Measurements from ENCODE around the gene IRGC.
A peak's percentile ranks its signal among the peaks of the same experiment; 100 is the strongest.
"Not testable (repeated sequence)": the region's sequence is repeated elsewhere in the genome, so short reads cannot be mapped to it uniquely, and the experiment has no call there.

The IRGC gene

GRCh38 chr19:43715776-43716175 is at the start of gene IRGC:
TSS of gene IRGC (plus strand) at chr19:43716076. CDS start at chr19:43718559, 2,483 bp downstream.
- DNase-seq (ENCODE audit: low spot score in 2 of 2) (no peak), ATAC-seq (no peak)
- H3K9me3 Mint-ChIP-seq, result no peaks in the 10 kb centered on the region
- no peaks in the 10 kb centered on the region for H3K36me3 Mint-ChIP-seq
- no peaks in the 10 kb centered on the region for H3K4me1 Mint-ChIP-seq
- H3K27ac Mint-ChIP-seq, result peak within 1 kb of the TSS; percentile 50
- no peak within 1 kb of the TSS for H3K4me3 Mint-ChIP-seq

- DNase-seq (ENCODE audit: low spot score in 2 of 2) (no peak), ATAC-seq (no peak)
- Mint-ChIP-seq H3K4me3 (peak overlapping the region; percentile 93), H3K9me3 (no peaks in the 10 kb centered on the region), H3K27ac (peak overlapping the region; percentile 95), H3K36me3 (peaks cover 59% of the 10 kb centered on the region), H3K4me1 (peaks cover 50% of the 10 kb centered on the region)
These were observed 48.6 kb upstream of the IRGC start for GRCh38 chr19:43667126-43667875.

GRCh38 chr19:43667876-43668405 is 47.9 kb upstream of the IRGC start:
- no peak for ATAC-seq
- Mint-ChIP-seq H3K4me1 (peaks cover 52% of the 10 kb centered on the region), H3K36me3 (peaks cover 59% of the 10 kb centered on the region), H3K4me3 (peak overlapping the region; percentile 93), H3K27ac (peak overlapping the region; percentile 95), H3K9me3 (no peaks in the 10 kb centered on the region)
- no peak for DNase-seq (ENCODE audit: low spot score in 2 of 2)

GRCh38 chr19:43668406-43669109 is 47.3 kb upstream of the IRGC start:
- DNase-seq (ENCODE audit: low spot score in 2 of 2) (peak; percentile 88 to 96), ATAC-seq (peak; percentile 90)
- H3K9me3 Mint-ChIP-seq, result no peaks in the 10 kb centered on the region
- peak overlapping the region; percentile 93 for H3K4me3 Mint-ChIP-seq
- peaks cover 56% of the 10 kb centered on the region for H3K36me3 Mint-ChIP-seq
- H3K27ac Mint-ChIP-seq, result peak overlapping the region; percentile 95
- H3K4me1 Mint-ChIP-seq, result peaks cover 48% of the 10 kb centered on the region

GRCh38 chr19:43672061-43672679 is 43.7 kb upstream of the IRGC start:
- Mint-ChIP-seq H3K4me1 (peaks cover 42% of the 10 kb centered on the region), H3K4me3 (no peak overlapping the region)

GRCh38 chr19:43673637-43674036 is 42.2 kb upstream of the IRGC start:
- Mint-ChIP-seq H3K9me3 (no peaks in the 10 kb centered on the region), H3K27ac (no peak overlapping the region), H3K36me3 (peaks cover 6% of the 10 kb centered on the region), H3K4me3 (no peak overlapping the region), H3K4me1 (peaks cover 29% of the 10 kb centered on the region)
- DNase-seq (ENCODE audit: low spot score in 2 of 2) (no peak), ATAC-seq (no peak)

More at GRCh38 chr19:43672061-43672679, 43.7 kb upstream of the IRGC start:
- Mint-ChIP-seq H3K27ac (no peak overlapping the region), H3K9me3 (no peaks in the 10 kb centered on the region), H3K36me3 (peaks cover 21% of the 10 kb centered on the region)
- no peak for ATAC-seq
- DNase-seq (ENCODE audit: low spot score in 2 of 2), result no peak

- Mint-ChIP-seq H3K4me3 (no peak overlapping the region), H3K9me3 (no peaks in the 10 kb centered on the region), H3K36me3 (peaks cover 6% of the 10 kb centered on the region), H3K27ac (no peak overlapping the region), H3K4me1 (peaks cover 29% of the 10 kb centered on the region)
- no peak for DNase-seq (ENCODE audit: low spot score in 2 of 2)
- no peak for ATAC-seq
These were observed 41.7 kb upstream of the IRGC start for GRCh38 chr19:43674183-43674582.

- Mint-ChIP-seq H3K4me3 (no peak overlapping the region), H3K27ac (no peak overlapping the region)
- DNase-seq (ENCODE audit: low spot score in 2 of 2), result no peak
These were observed 41.3 kb upstream of the IRGC start for GRCh38 chr19:43674596-43674995.

GRCh38 chr19:43675269-43675879 is 40.5 kb upstream of the IRGC start:
- no peak for DNase-seq (ENCODE audit: low spot score in 2 of 2)
- Mint-ChIP-seq H3K36me3 (no peaks in the 10 kb centered on the region), H3K9me3 (no peaks in the 10 kb centered on the region), H3K4me1 (peaks cover 22% of the 10 kb centered on the region), H3K4me3 (peak overlapping the region; percentile 21), H3K27ac (peak overlapping the region; percentile 69)
- ATAC-seq, result peak; percentile 68

More at GRCh38 chr19:43674596-43674995, 41.3 kb upstream of the IRGC start:
- H3K36me3 Mint-ChIP-seq, result peaks cover 6% of the 10 kb centered on the region
- H3K4me1 Mint-ChIP-seq, result peaks cover 29% of the 10 kb centered on the region
- no peaks in the 10 kb centered on the region for H3K9me3 Mint-ChIP-seq
- ATAC-seq, result no peak

GRCh38 chr19:43675906-43676305 is 40.0 kb upstream of the IRGC start:
- peaks cover 18% of the 10 kb centered on the region for H3K4me1 Mint-ChIP-seq
- H3K9me3 Mint-ChIP-seq, result no peaks in the 10 kb centered on the region
- H3K27ac Mint-ChIP-seq, result no peak overlapping the region
- ATAC-seq (no peak), DNase-seq (ENCODE audit: low spot score in 2 of 2) (no peak)
- no peak overlapping the region for H3K4me3 Mint-ChIP-seq
- H3K36me3 Mint-ChIP-seq, result no peaks in the 10 kb centered on the region

- ATAC-seq, result no peak
- DNase-seq (ENCODE audit: low spot score in 2 of 2), result no peak
- Mint-ChIP-seq H3K4me1 (peaks cover 12% of the 10 kb centered on the region), H3K36me3 (no peaks in the 10 kb centered on the region), H3K27ac (no peak overlapping the region), H3K9me3 (no peaks in the 10 kb centered on the region), H3K4me3 (no peak overlapping the region)
These were observed 37.2 kb upstream of the IRGC start for GRCh38 chr19:43678512-43679261.

GRCh38 chr19:43681821-43682220 is 34.1 kb upstream of the IRGC start:
- no peak overlapping the region for H3K27ac Mint-ChIP-seq
- no peaks in the 10 kb centered on the region for H3K9me3 Mint-ChIP-seq
- DNase-seq (ENCODE audit: low spot score in 2 of 2) (no peak), ATAC-seq (no peak)
- H3K4me1 Mint-ChIP-seq, result no peaks in the 10 kb centered on the region
- H3K36me3 Mint-ChIP-seq, result no peaks in the 10 kb centered on the region
- no peak overlapping the region for H3K4me3 Mint-ChIP-seq

GRCh38 chr19:43682269-43682668 is 33.6 kb upstream of the IRGC start:
- H3K9me3 Mint-ChIP-seq; H3K27ac Mint-ChIP-seq; ATAC-seq; DNase-seq (ENCODE audit: low spot score in 2 of 2); H3K4me1 Mint-ChIP-seq; H3K4me3 Mint-ChIP-seq; H3K36me3 Mint-ChIP-seq: not testable (repeated sequence)

- Mint-ChIP-seq H3K36me3 (no peaks in the 10 kb centered on the region), H3K4me3 (no peak overlapping the region), H3K4me1 (no peaks in the 10 kb centered on the region), H3K9me3 (no peaks in the 10 kb centered on the region), H3K27ac (no peak overlapping the region)
- DNase-seq (ENCODE audit: low spot score in 2 of 2) (no peak), ATAC-seq (no peak)
These were observed 32.8 kb upstream of the IRGC start for GRCh38 chr19:43682824-43683661.
